Smooth muscle cell of the umbilical artery (primary cell): ENCODE data around the gene SPATA3. TPM values are rescaled to one million over a fixed set of nuclear protein-coding genes. Genes with fewer than 3 reads are reported as not detected.

ENCODE experiments used
- total RNA-seq: library from RNA; depleted of rRNA; stranded (reverse); fragments of >200 nt; gene quantifications from 2 replicates; pipeline ENCODE4 v1.2.3, GENCODE V29; 2014

SPATA3 gene
- not detected in 2 replicates for total RNA-seq

GRCh38 chr2:230995821-230996220 lies at the start of gene SPATA3:
TSS of gene SPATA3 (plus strand) at chr2:230996121. CDS start at chr2:230996234, 113 bp downstream.

GRCh38 chr2:231037202-231037730 lies 41.3 kb downstream of the SPATA3 start, which contains the start of gene C2orf72:
TSS of gene C2orf72 (plus strand) at chr2:231037523. CDS start at chr2:231037566, 43 bp downstream.

GRCh38 chr2:231056453-231057416 lies 60.8 kb downstream of the SPATA3 start, which contains the start of gene PSMD1:
TSS of gene PSMD1 (plus strand) at chr2:231056867. CDS start at chr2:231057026, 159 bp downstream.

Other genes with a start within 250 kb of the SPATA3 start
- 65.6 and 164 TPM in 2 replicates for gene ITM2C, start 131.2 kb upstream of the SPATA3 start, total RNA-seq
- gene GPR55, start 70.9 kb upstream of the SPATA3 start, total RNA-seq: not detected in 2 replicates
- gene C2orf72, start 41.4 kb downstream of the SPATA3 start, total RNA-seq: 1.1 and 1.2 TPM in 2 replicates
- gene PSMD1, start 60.7 kb downstream of the SPATA3 start, total RNA-seq: 162 and 186 TPM in 2 replicates
- 0.51 and 2.1 TPM in 2 replicates for gene HTR2B, start 128.9 kb downstream of the SPATA3 start, total RNA-seq
- 81.4 and 153 TPM in 2 replicates for gene ARMC9, start 202.5 kb downstream of the SPATA3 start, total RNA-seq